HL-60 (cell line): ENCODE results near the gene BMP7.

Experiments
- DNase-seq, 2 experiments: peaks; one replicate each; pipeline ENCODE4 v3.0.0-alpha.2; 2010 to 2020; ENCODE audit warnings: low read depth in 1 of 2, low spot score in 1 of 2
- H3K27ac ChIP-seq: fragments of 250-450 bp; sonication (Bioruptor Pico); replicated peaks from 2 replicates; pipeline ENCODE4 v1.5.1; 2020; ENCODE audit warnings: mild to moderate bottlenecking, moderate library complexity
- H3K27me3 ChIP-seq: fragments of 250-450 bp; sonication (Bioruptor Pico); 2 replicates; pipeline ENCODE4 v1.5.1; 2021; ENCODE audit warnings: mild to moderate bottlenecking, moderate library complexity; ENCODE audit not compliant: insufficient read depth, poor library complexity, severe bottlenecking
- H3K4me3 ChIP-seq: replicated peaks from 2 replicates; pipeline ENCODE4 v1.5.1; 2011; ENCODE audit warnings: mild to moderate bottlenecking, control low read depth, low read length; ENCODE audit not compliant: insufficient read depth
- GABPA ChIP-seq: IDR thresholded peaks from 2 replicates; pipeline ENCODE4 v1.6.1; 2012; ENCODE audit warnings: low read depth
- POLR2AphosphoS5 ChIP-seq: IDR thresholded peaks from 2 replicates; pipeline ENCODE4 v1.6.1; 2012; ENCODE audit warnings: low read depth
- SPI1 ChIP-seq: IDR thresholded peaks from 2 replicates; pipeline ENCODE4 v1.6.1; 2012; ENCODE audit warnings: low read depth, mild to moderate bottlenecking, borderline replicate concordance
- TF ChIP-seq, protein P1 (sequence below): IDR thresholded peaks from 2 replicates; pipeline ENCODE4 v1.6.1; 2012; ENCODE audit warnings: low read depth; ENCODE audit not compliant: insufficient replicate concordance
- TF ChIP-seq, protein P2 (sequence below): IDR thresholded peaks from one replicate; pipeline ENCODE4 v1.5.1; 2011; ENCODE audit warnings: low read length, control low read depth, inconsistent platforms; ENCODE audit not compliant: insufficient read depth

BMP7 gene

DNA sequence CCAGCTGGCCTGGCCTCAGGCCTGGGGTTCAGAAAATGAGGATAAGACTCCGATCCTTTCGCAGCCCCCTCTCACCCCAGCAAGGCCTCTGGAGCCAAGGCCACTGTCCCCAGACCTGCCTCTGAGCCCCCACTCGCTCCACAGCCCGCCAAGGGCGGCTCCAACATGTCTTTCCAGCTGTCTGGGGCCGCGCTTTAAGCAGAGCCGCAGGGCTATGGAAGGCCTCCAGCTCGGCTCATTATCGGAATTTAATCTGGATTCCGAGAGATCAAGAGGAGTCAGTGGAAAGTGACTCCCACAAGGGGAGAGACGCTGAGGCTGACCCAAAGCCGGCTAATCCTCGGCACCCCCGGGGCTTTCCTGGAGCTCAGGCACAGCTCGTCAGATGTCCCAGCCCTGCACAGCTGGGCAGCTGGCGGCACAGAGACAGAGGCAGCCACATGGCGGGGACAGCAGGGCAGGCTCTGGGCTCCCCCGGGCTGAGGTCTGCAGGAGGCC, 41.8 kb downstream of the BMP7 start:
- H3K27me3 ChIP-seq, result no peaks in the 10 kb centered on the region
- no peak overlapping the region for H3K27ac ChIP-seq
- TF ChIP-seq, protein P1, sequence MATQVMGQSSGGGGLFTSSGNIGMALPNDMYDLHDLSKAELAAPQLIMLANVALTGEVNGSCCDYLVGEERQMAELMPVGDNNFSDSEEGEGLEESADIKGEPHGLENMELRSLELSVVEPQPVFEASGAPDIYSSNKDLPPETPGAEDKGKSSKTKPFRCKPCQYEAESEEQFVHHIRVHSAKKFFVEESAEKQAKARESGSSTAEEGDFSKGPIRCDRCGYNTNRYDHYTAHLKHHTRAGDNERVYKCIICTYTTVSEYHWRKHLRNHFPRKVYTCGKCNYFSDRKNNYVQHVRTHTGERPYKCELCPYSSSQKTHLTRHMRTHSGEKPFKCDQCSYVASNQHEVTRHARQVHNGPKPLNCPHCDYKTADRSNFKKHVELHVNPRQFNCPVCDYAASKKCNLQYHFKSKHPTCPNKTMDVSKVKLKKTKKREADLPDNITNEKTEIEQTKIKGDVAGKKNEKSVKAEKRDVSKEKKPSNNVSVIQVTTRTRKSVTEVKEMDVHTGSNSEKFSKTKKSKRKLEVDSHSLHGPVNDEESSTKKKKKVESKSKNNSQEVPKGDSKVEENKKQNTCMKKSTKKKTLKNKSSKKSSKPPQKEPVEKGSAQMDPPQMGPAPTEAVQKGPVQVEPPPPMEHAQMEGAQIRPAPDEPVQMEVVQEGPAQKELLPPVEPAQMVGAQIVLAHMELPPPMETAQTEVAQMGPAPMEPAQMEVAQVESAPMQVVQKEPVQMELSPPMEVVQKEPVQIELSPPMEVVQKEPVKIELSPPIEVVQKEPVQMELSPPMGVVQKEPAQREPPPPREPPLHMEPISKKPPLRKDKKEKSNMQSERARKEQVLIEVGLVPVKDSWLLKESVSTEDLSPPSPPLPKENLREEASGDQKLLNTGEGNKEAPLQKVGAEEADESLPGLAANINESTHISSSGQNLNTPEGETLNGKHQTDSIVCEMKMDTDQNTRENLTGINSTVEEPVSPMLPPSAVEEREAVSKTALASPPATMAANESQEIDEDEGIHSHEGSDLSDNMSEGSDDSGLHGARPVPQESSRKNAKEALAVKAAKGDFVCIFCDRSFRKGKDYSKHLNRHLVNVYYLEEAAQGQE, result no peak
- no peak for TF ChIP-seq GABPA
- TF ChIP-seq, protein P2, sequence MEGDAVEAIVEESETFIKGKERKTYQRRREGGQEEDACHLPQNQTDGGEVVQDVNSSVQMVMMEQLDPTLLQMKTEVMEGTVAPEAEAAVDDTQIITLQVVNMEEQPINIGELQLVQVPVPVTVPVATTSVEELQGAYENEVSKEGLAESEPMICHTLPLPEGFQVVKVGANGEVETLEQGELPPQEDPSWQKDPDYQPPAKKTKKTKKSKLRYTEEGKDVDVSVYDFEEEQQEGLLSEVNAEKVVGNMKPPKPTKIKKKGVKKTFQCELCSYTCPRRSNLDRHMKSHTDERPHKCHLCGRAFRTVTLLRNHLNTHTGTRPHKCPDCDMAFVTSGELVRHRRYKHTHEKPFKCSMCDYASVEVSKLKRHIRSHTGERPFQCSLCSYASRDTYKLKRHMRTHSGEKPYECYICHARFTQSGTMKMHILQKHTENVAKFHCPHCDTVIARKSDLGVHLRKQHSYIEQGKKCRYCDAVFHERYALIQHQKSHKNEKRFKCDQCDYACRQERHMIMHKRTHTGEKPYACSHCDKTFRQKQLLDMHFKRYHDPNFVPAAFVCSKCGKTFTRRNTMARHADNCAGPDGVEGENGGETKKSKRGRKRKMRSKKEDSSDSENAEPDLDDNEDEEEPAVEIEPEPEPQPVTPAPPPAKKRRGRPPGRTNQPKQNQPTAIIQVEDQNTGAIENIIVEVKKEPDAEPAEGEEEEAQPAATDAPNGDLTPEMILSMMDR, result no peak
- no peak for TF ChIP-seq SPI1
- TF ChIP-seq POLR2AphosphoS5, result no peak
- no peak for DNase-seq
- H3K4me3 ChIP-seq, result no peak overlapping the region

DNA sequence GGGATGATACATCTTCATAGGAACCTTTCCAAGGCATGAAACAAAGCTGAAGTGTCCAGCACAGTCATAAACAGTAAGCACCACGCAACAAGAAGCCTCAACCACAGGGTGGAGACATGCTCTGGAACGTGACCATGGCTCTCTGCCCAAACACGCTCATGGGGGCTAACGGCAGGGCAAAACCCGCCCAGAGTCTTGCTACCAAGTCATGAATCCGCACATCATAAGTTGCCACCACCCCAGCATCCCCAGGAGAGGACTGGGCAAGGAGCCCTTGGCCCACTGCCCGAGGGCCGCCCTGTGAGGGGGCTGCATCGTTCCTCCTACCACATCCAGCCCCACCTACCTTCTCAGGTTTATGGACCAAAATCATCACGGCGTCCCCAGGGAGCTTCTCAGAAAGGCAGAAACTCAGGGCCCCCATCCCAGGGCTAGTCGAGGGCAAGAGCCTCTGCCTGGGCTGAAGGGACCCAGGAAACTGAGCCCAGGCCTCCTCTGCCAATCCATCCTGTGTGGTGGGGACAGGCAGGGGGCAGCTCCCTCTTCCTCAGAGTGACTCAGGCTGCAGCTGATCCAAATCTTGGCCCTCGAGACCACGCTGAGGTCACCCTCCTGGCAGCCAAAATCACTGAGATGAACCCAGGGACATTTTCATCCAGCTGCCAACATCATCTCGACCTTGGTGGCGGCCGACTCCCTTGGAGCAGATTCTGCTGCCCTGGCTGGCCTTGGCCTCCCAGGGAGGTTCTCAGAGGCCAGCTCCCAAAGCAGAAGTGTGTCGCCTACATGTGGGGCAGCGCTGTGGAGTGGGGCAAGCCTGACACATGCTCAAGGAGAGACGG, 42.6 kb downstream of the BMP7 start:
- TF ChIP-seq, protein P2, result no peak
- TF ChIP-seq, protein P1, result no peak
- TF ChIP-seq POLR2AphosphoS5 (no peak), GABPA (no peak), SPI1 (no peak)
- no peak overlapping the region for H3K4me3 ChIP-seq
- DNase-seq, result no peak
- H3K27ac ChIP-seq, result no peak overlapping the region
- no peaks in the 10 kb centered on the region for H3K27me3 ChIP-seq

DNA sequence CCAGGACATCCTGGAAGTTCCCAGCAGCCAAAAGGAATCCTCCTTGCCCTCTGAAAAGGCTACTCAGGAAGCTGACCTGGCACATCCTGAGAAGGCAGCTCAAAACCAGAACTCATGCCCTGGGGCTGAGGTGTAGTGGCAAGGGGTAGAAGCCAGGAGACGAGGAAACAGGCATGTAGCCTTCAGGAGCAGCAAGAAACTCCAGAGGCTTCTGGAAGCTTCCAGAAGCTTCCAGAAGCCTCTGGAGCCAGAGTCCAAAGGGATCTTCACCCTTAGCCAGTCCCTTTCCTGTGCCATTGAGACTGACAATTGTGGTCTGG, 43.9 kb downstream of the BMP7 start:
- no peak for DNase-seq
- H3K4me3 ChIP-seq, result no peak overlapping the region
- TF ChIP-seq GABPA, result no peak
- TF ChIP-seq, protein P2, result no peak
- TF ChIP-seq, protein P1, result no peak
- no peak for TF ChIP-seq SPI1
- no peak for TF ChIP-seq POLR2AphosphoS5
- no peaks in the 10 kb centered on the region for H3K27me3 ChIP-seq
- no peak overlapping the region for H3K27ac ChIP-seq
